Uterus (tissue), 4 donors: ENCODE results near the gene TEX264. TPM values are rescaled to one million over a fixed set of nuclear protein-coding genes. Genes with fewer than 3 reads are reported as not detected.
A peak's percentile ranks its signal among the peaks of the same experiment; 100 is the strongest.

Experiments used
- DNase-seq, 2 donors: peaks; one replicate each; pipeline ENCODE4 v3.0.0-alpha.2; 2019 to 2020
- H3K27ac ChIP-seq, 2 donors: fragments of 200-600 bp; sonication (generic); 1 replicate in 1 of 2; 2 replicates in 1 of 2; pipeline ENCODE4 v1.5.1; 2016 to 2018
- H3K27me3 ChIP-seq, 2 donors: fragments of 200-600 bp; sonication (generic); one replicate each; pipeline ENCODE4 v1.5.1; 2018 to 2019; ENCODE audit warnings: control low read depth in 1 of 2
- H3K36me3 ChIP-seq, 2 donors: fragments of 200-600 bp; sonication (generic); one replicate each; pipeline ENCODE4 v1.5.1; 2019; ENCODE audit warnings: control low read depth in 1 of 2
- H3K4me1 ChIP-seq, 2 donors: fragments of 200-600 bp; sonication (generic); one replicate each; pipeline ENCODE4 v1.5.1; 2018 to 2019; ENCODE audit warnings: control low read depth in 1 of 2
- H3K4me3 ChIP-seq, 2 donors: fragments of 200-600 bp; sonication (generic); 1 replicate in 1 of 2; 2 replicates in 1 of 2; pipeline ENCODE4 v1.5.1; 2018 to 2019; ENCODE audit warnings: mild to moderate bottlenecking in 1 of 2
- H3K9me3 ChIP-seq, 2 donors: fragments of 200-600 bp; sonication (generic); one replicate each; pipeline ENCODE4 v1.5.1; 2019; ENCODE audit warnings: control low read depth in 1 of 2
- POLR2A ChIP-seq, 2 donors: fragments of 450-650 bp; IDR thresholded peaks; one replicate each; pipeline ENCODE4 v1.6.1; 2016; ENCODE audit warnings: antibody characterized with exemption in 2 of 2, mild to moderate bottlenecking in 1 of 2, moderate library complexity in 1 of 2
- intact Hi-C: fragments of 100-400 bp; cut with DNase I; formaldehyde crosslinking; loops from one replicate; pipeline ENCODE4 v1.15.1; 2023; ENCODE audit warnings: low total_unique reads
- total RNA-seq, 4 donors: library from RNA; depleted of rRNA in 3 of 4; stranded (reverse); fragments of >200 nt in 3 of 4; gene quantifications; one replicate each; pipeline versions ENCODE4 v1.1.0 to v1.2.4, GENCODE V29; 2014 to 2023
- TF ChIP-seq, protein P1 (sequence below), 4 experiments: fragments of 200-600 bp in 2 of 4; fragments of 450-650 bp in 2 of 4; sonication (generic) in 2 of 4; IDR thresholded peaks; one replicate each; pipeline ENCODE4 v1.5.1; 2016 to 2019; ENCODE audit warnings: antibody characterized with exemption in 4 of 4, mild to moderate bottlenecking in 2 of 4, moderate library complexity in 1 of 4
- donor health status: DM: yes; HTN: yes; CAD: no.

TEX264 gene
- total RNA-seq, 4 donors from 2014 or later, result 35.3 to 74.8 (median 48.8) TPM

DNA sequence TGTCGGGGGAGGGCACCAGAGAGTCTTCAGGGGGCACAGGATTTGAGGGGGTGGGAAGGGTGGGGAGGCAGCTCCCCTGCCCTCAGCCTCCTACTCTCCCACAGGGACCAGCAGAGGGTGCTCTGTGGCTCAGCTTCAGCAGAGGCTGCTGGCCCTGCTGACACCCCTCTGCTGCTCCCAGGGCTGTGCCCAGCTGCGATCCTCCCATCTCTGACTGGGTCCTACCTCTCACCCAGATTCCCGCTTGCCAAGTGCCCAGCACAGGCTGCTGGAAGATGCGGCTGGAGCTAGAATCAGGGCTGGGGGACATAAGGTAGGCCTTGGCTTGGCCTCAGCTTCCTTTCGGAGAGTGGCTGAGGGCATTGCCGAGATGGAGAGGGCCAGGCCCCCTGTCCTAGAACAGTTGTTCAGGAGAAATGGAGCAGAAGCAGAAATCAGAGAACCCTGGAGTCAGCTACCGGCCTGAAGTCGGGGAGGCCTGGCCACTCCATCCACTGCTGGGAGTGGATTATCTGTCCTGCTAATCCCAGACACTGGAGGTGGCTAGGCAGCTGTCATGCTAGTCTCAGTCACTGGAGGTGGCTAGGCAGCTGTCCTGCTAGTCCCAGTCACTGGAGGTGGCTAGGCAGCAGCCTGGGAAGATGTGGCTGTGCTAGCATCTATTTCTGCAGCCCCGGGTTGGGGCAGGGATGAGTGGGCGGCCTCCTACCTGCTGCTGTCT is 39.7 kb downstream of the TEX264 start:
- Histone ChIP-seq H3K27ac (no peak overlapping the region), H3K4me1 (peaks cover 0 to 6% of the 10 kb centered on the region in 2 donors), H3K4me3 (no peak overlapping the region), H3K36me3 (no peaks in the 10 kb centered on the region), H3K27me3 (no peaks in the 10 kb centered on the region), H3K9me3 (no peaks in the 10 kb centered on the region)
- DNase-seq, result peak in 1 of 2 donors; percentile 7
- TF ChIP-seq, protein P1, sequence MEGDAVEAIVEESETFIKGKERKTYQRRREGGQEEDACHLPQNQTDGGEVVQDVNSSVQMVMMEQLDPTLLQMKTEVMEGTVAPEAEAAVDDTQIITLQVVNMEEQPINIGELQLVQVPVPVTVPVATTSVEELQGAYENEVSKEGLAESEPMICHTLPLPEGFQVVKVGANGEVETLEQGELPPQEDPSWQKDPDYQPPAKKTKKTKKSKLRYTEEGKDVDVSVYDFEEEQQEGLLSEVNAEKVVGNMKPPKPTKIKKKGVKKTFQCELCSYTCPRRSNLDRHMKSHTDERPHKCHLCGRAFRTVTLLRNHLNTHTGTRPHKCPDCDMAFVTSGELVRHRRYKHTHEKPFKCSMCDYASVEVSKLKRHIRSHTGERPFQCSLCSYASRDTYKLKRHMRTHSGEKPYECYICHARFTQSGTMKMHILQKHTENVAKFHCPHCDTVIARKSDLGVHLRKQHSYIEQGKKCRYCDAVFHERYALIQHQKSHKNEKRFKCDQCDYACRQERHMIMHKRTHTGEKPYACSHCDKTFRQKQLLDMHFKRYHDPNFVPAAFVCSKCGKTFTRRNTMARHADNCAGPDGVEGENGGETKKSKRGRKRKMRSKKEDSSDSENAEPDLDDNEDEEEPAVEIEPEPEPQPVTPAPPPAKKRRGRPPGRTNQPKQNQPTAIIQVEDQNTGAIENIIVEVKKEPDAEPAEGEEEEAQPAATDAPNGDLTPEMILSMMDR (IDR thresholded peaks at IDR 0.05), result no peak
- intact Hi-C loops, result no loop called here

DNA sequence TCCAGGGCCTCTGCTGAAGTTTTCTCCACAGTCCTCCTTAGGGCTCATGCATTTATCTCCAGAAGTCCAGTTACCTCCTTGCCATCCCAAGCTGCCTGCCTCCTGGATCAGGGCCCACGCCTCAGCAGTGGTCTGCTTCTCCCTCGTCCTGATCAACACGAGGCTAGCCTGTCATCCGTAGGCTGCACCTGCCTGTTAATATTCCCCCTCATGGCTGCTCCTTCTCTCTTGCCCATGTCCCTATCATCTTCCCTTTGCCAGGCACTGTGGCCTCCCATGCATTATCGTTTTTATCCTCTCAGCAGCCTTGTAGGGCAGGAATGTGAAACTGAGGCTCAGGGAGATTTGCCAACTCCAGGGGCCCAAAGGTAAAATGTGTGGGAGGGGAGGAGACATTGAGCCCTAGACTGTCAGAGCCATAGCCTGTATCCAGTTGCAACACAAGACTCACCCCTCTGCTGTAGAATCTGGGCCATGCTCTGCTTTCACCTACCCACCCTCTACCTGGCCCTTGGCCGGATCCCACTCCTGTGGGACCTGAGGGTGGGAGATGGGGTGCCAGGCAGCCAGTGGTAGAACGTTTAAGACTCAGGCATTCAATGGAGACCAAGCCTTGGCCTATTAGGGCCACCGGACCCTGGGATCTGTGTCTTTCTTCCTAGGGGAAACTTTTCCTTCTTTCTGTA is 40.4 kb downstream of the TEX264 start:
- TF ChIP-seq, protein P1 (IDR thresholded peaks at IDR 0.05), result no peak
- TF ChIP-seq POLR2A (IDR thresholded peaks at IDR 0.05), result no peak
- Histone ChIP-seq H3K27ac (no peak overlapping the region), H3K4me1 (peaks cover 0 to 6% of the 10 kb centered on the region in 2 donors), H3K4me3 (no peak overlapping the region), H3K27me3 (no peaks in the 10 kb centered on the region), H3K36me3 (no peaks in the 10 kb centered on the region), H3K9me3 (no peaks in the 10 kb centered on the region)
- intact Hi-C loops, result no loop called here
- DNase-seq, result peak in 1 of 2 donors; percentile 4

DNA sequence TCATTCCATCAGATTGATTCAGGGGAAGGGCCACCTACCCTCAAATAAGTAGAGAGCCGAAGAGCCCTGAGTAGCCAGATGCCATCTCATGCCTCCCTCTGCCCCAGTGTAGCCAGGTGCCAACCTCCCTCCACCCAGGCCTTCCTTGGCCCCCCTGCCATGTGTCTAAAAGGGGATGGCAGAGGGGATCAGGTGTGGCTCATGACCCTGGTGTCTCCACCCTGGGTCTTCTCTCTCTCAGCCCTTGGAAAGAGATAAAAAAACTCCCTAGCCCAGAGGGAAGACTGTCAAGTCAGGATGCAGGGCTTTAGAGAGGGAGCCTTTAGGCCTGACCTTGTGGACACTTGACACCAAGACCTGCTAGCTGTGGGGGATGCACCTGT is 41.0 kb downstream of the TEX264 start:
- Histone ChIP-seq H3K4me1 (peaks cover 0 to 6% of the 10 kb centered on the region in 2 donors), H3K36me3 (no peaks in the 10 kb centered on the region), H3K27me3 (no peaks in the 10 kb centered on the region), H3K27ac (no peak overlapping the region), H3K4me3 (no peak overlapping the region), H3K9me3 (no peaks in the 10 kb centered on the region)
- no peak for DNase-seq
- intact Hi-C loops, result no loop called here
- TF ChIP-seq POLR2A (IDR thresholded peaks at IDR 0.05), result no peak
- TF ChIP-seq, protein P1 (IDR thresholded peaks at IDR 0.05), result no peak

DNA sequence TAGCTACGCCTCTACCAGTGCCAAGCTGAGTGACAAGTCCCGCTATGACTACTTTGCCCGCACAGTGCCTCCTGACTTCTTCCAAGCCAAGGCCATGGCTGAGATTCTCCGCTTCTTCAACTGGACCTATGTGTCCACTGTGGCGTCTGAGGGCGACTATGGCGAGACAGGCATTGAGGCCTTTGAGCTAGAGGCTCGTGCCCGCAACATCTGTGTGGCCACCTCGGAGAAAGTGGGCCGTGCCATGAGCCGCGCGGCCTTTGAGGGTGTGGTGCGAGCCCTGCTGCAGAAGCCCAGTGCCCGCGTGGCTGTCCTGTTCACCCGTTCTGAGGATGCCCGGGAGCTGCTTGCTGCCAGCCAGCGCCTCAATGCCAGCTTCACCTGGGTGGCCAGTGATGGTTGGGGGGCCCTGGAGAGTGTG is 41.5 kb downstream of the TEX264 start:
- no peak for TF ChIP-seq POLR2A (IDR thresholded peaks at IDR 0.05)
- TF ChIP-seq, protein P1 (IDR thresholded peaks at IDR 0.05), result no peak
- Histone ChIP-seq H3K4me3 (no peak overlapping the region), H3K9me3 (no peaks in the 10 kb centered on the region), H3K27me3 (no peaks in the 10 kb centered on the region), H3K27ac (no peak overlapping the region), H3K36me3 (no peaks in the 10 kb centered on the region), H3K4me1 (peaks cover 0 to under 1% of the 10 kb centered on the region in 2 donors)
- DNase-seq, result no peak
- intact Hi-C loops, result no loop called here

DNA sequence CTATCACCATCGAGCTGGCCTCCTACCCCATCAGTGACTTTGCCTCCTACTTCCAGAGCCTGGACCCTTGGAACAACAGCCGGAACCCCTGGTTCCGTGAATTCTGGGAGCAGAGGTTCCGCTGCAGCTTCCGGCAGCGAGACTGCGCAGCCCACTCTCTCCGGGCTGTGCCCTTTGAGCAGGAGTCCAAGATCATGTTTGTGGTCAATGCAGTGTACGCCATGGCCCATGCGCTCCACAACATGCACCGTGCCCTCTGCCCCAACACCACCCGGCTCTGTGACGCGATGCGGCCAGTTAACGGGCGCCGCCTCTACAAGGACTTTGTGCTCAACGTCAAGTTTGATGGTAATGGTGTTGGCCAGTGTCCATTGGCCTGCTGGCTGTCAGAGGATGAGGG is 41.9 kb downstream of the TEX264 start:
- no peak for DNase-seq
- intact Hi-C loops, result no loop called here
- Histone ChIP-seq H3K9me3 (no peaks in the 10 kb centered on the region), H3K4me1 (no peaks in the 10 kb centered on the region), H3K27me3 (no peaks in the 10 kb centered on the region), H3K4me3 (no peak overlapping the region), H3K36me3 (no peaks in the 10 kb centered on the region), H3K27ac (no peak overlapping the region)
- TF ChIP-seq POLR2A (IDR thresholded peaks at IDR 0.05), result no peak
- TF ChIP-seq, protein P1 (IDR thresholded peaks at IDR 0.05), result no peak
